Mammary epithelial cell (primary cell): ENCODE data around the gene ITPKB.

Experiments
- EZH2 ChIP-seq: IDR thresholded peaks from 2 replicates; pipeline ENCODE4 v1.6.1; 2012; ENCODE audit warnings: low read length, inconsistent platforms, borderline replicate concordance
- TF ChIP-seq, protein P1 (sequence below), 2 donors: IDR thresholded peaks in 1 of 2; conservative IDR thresholded peaks in 1 of 2; 2 replicates each; pipeline ENCODE4 v1.5.1; 2011 to 2012; ENCODE audit warnings: inconsistent platforms in 2 of 2, low read length in 2 of 2, mild to moderate bottlenecking in 2 of 2, control low read depth in 1 of 2, low read depth in 1 of 2; ENCODE audit not compliant: insufficient read depth in 1 of 2; ENCODE audit errors: extremely low read depth in 1 of 2

DNA sequence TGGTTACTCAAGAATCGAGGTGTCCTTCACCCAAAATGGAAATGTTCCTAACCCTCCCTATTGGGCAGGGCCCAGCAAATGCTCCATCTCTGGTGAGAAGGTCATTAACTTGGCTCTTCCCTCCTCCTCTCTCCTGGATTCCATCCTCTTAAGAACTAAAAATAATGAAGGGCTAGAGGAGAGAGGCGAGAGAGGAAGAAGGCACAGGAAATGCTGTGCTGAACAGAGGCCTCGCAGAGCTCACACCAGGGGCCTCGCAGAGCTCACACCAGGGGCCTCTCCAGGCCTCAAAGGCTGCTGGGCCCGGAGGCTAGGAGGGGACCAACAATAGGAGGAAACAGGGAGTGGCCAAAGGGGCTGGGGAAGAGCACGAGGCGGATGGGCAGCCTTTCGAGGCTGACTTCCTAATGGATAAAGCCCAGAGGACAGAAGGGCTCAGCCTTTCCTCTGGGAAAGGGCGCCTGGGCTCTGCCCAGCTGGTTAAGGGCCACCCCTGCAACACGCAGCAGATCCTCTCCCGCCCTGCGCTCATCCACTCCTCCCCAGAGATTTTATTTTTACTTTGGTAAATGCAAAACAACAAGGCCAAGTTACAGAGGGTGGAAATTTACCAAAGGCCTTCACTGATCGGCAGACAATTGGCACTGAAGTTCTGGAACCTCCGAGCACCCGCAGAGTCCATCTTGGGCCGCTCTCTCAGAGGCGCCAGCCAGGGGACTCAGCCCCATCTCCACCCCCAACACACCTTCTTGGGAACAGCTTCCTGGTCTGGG lies 78.5 kb downstream of the ITPKB start:
- TF ChIP-seq, protein P1, sequence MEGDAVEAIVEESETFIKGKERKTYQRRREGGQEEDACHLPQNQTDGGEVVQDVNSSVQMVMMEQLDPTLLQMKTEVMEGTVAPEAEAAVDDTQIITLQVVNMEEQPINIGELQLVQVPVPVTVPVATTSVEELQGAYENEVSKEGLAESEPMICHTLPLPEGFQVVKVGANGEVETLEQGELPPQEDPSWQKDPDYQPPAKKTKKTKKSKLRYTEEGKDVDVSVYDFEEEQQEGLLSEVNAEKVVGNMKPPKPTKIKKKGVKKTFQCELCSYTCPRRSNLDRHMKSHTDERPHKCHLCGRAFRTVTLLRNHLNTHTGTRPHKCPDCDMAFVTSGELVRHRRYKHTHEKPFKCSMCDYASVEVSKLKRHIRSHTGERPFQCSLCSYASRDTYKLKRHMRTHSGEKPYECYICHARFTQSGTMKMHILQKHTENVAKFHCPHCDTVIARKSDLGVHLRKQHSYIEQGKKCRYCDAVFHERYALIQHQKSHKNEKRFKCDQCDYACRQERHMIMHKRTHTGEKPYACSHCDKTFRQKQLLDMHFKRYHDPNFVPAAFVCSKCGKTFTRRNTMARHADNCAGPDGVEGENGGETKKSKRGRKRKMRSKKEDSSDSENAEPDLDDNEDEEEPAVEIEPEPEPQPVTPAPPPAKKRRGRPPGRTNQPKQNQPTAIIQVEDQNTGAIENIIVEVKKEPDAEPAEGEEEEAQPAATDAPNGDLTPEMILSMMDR (conservative IDR thresholded peaks at IDR 0.05 in 1 of 2, IDR thresholded peaks at IDR 0.05 in 1 of 2; ENCODE audit: extremely low read depth in 1 of 2, insufficient read depth in 1 of 2, low read depth in 1 of 2, low read length in 2 of 2), result no peak
- no peak for TF ChIP-seq EZH2
